ENCODE data around the gene CTDP1.

Gene CTDP1

GRCh38 chr18:79789091-79789891 is 109.7 kb downstream of the CTDP1 start:
- DNase-seq (ENCODE audit: low read depth, low spot score) = no peak
- no peak overlapping the region for H3K27ac ChIP-seq

GRCh38 chr18:79789901-79790890 is 110.6 kb downstream of the CTDP1 start:
- no peak overlapping the region for H3K27ac ChIP-seq
- no peak for DNase-seq (ENCODE audit: low read depth, low spot score)

GRCh38 chr18:79790996-79791972 is 111.7 kb downstream of the CTDP1 start:
- no peak overlapping the region for H3K27ac ChIP-seq
- DNase-seq (ENCODE audit: low read depth, low spot score) = peak; percentile 39

- no peak for DNase-seq (ENCODE audit: low read depth, low spot score)
- no peak overlapping the region for H3K27ac ChIP-seq
Measured at GRCh38 chr18:79792096-79792987, 112.7 kb downstream of the CTDP1 start.

GRCh38 chr18:79792988-79793355 is 113.4 kb downstream of the CTDP1 start:
- no peak for DNase-seq (ENCODE audit: low read depth, low spot score)

GRCh38 chr18:79794846-79795245 is 115.2 kb downstream of the CTDP1 start:
- no peak for DNase-seq (ENCODE audit: low read depth, low spot score)
- H3K27ac ChIP-seq = no peak overlapping the region

More at GRCh38 chr18:79792988-79793355, 113.4 kb downstream of the CTDP1 start:
- no peak overlapping the region for H3K27ac ChIP-seq

- DNase-seq (ENCODE audit: low read depth, low spot score) = peak; percentile 10
- no peak overlapping the region for H3K27ac ChIP-seq
Measured at GRCh38 chr18:79795446-79795845, 115.8 kb downstream of the CTDP1 start.

GRCh38 chr18:79796016-79796415 is 116.4 kb downstream of the CTDP1 start:
- no peak for DNase-seq (ENCODE audit: low read depth, low spot score)
- H3K27ac ChIP-seq = no peak overlapping the region

- no peak for DNase-seq (ENCODE audit: low read depth, low spot score)
- H3K27ac ChIP-seq = no peak overlapping the region
Measured at GRCh38 chr18:79796531-79797405, 117.2 kb downstream of the CTDP1 start.

- no peak within 1 kb of the TSS for H3K27ac ChIP-seq
- DNase-seq (ENCODE audit: low read depth, low spot score) = no peak
Measured at GRCh38 chr18:79797518-79798345, 118.1 kb downstream of the CTDP1 start, which contains the start of gene KCNG2. TSS of gene KCNG2 (plus strand) at chr18:79797938. CDS start at chr18:79863668, 65,730 bp downstream.

GRCh38 chr18:79798346-79798998 is 118.9 kb downstream of the CTDP1 start:
- no peak overlapping the region for H3K27ac ChIP-seq
- no peak for DNase-seq (ENCODE audit: low read depth, low spot score)

GRCh38 chr18:79798999-79799370 is 119.4 kb downstream of the CTDP1 start:
- H3K27ac ChIP-seq = no peak overlapping the region
- DNase-seq (ENCODE audit: low read depth, low spot score) = no peak

GRCh38 chr18:79799619-79800370 is 120.2 kb downstream of the CTDP1 start:
- no peak overlapping the region for H3K27ac ChIP-seq
- no peak for DNase-seq (ENCODE audit: low read depth, low spot score)

- H3K27ac ChIP-seq = no peak overlapping the region
Measured at GRCh38 chr18:79800371-79801180, 121.0 kb downstream of the CTDP1 start.

GRCh38 chr18:79801217-79801616 is 121.6 kb downstream of the CTDP1 start:
- H3K27ac ChIP-seq = no peak overlapping the region

More at GRCh38 chr18:79800371-79801180, 121.0 kb downstream of the CTDP1 start:
- no peak for DNase-seq (ENCODE audit: low read depth, low spot score)

More at GRCh38 chr18:79801217-79801616, 121.6 kb downstream of the CTDP1 start:
- no peak for DNase-seq (ENCODE audit: low read depth, low spot score)
